Karpas-422 (cell line): Measurements from ENCODE around the gene PC. TPM values are rescaled to one million over a fixed set of nuclear protein-coding genes. Genes with fewer than 3 reads are reported as not detected.

Experiments used
- DNase-seq: peaks from one replicate; pipeline ENCODE4 v3.0.0-alpha.2; 2015
- H2AFZ ChIP-seq: fragments of 200-600 bp; sonication (generic); 2 replicates; pipeline ENCODE4 v1.6.1; 2014; ENCODE audit warnings: antibody characterized with exemption, low read length, mixed read lengths
- H3K27ac ChIP-seq: fragments of 200-600 bp; sonication (generic); 2 replicates; pipeline ENCODE4 v1.5.1; 2014; ENCODE audit warnings: mild to moderate bottlenecking, low read length, moderate library complexity
- H3K27me3 ChIP-seq: fragments of 200-600 bp; sonication (generic); 2 replicates; pipeline ENCODE4 v1.6.1; 2014; ENCODE audit warnings: low read length, mixed read lengths
- H3K36me3 ChIP-seq: fragments of 200-600 bp; sonication (generic); 2 replicates; pipeline ENCODE4 v1.6.1; 2014; ENCODE audit warnings: low read length, mixed read lengths; ENCODE audit not compliant: insufficient read depth
- H3K4me1 ChIP-seq: fragments of 200-600 bp; sonication (generic); 2 replicates; pipeline ENCODE4 v1.6.1; 2014; ENCODE audit warnings: mild to moderate bottlenecking, low read length, mixed read lengths
- H3K4me2 ChIP-seq: fragments of 200-600 bp; sonication (generic); 2 replicates; pipeline ENCODE4 v1.6.1; 2014; ENCODE audit warnings: low read length, low read depth, mild to moderate bottlenecking; ENCODE audit not compliant: poor library complexity, severe bottlenecking
- H3K4me3 ChIP-seq: fragments of 200-600 bp; sonication (generic); 2 replicates; pipeline ENCODE4 v1.5.1; 2014; ENCODE audit warnings: mild to moderate bottlenecking, antibody characterized with exemption, low read length, mixed read lengths
- H3K79me2 ChIP-seq: fragments of 200-600 bp; sonication (generic); 2 replicates; pipeline ENCODE4 v1.6.1; 2014; ENCODE audit warnings: mild to moderate bottlenecking, low read length, mixed read lengths
- H3K9ac ChIP-seq: fragments of 200-600 bp; sonication (generic); 2 replicates; pipeline ENCODE4 v1.6.0; 2014; ENCODE audit warnings: low read length
- H3K9me2 ChIP-seq: fragments of 200-600 bp; sonication (generic), shearing (Covaris generic); replicated peaks from 2 replicates; pipeline ENCODE4 v1.6.0; 2014; ENCODE audit warnings: mild to moderate bottlenecking, low read length, moderate library complexity; ENCODE audit not compliant: insufficient read depth
- H3K9me3 ChIP-seq: fragments of 300-700, 200-600 bp; sonication (generic); 2 replicates; pipeline ENCODE4 v1.6.1; 2014; ENCODE audit warnings: low read length, mixed read lengths
- H4K20me1 ChIP-seq: fragments of 200-600 bp; sonication (generic); 2 replicates; pipeline ENCODE4 v1.6.1; 2014; ENCODE audit warnings: mild to moderate bottlenecking, antibody characterized with exemption, low read length, low read depth; ENCODE audit not compliant: insufficient read depth
- total RNA-seq: library from RNA; depleted of rRNA; stranded (reverse); fragments of >200 nt; shearing (Covaris generic); gene quantifications from 2 replicates; pipeline ENCODE4 v1.2.3, GENCODE V29; 2014; ENCODE audit warnings: low replicate concordance

PC gene
- total RNA-seq, 1 experiment from 2014 or later, result not detected

DNA sequence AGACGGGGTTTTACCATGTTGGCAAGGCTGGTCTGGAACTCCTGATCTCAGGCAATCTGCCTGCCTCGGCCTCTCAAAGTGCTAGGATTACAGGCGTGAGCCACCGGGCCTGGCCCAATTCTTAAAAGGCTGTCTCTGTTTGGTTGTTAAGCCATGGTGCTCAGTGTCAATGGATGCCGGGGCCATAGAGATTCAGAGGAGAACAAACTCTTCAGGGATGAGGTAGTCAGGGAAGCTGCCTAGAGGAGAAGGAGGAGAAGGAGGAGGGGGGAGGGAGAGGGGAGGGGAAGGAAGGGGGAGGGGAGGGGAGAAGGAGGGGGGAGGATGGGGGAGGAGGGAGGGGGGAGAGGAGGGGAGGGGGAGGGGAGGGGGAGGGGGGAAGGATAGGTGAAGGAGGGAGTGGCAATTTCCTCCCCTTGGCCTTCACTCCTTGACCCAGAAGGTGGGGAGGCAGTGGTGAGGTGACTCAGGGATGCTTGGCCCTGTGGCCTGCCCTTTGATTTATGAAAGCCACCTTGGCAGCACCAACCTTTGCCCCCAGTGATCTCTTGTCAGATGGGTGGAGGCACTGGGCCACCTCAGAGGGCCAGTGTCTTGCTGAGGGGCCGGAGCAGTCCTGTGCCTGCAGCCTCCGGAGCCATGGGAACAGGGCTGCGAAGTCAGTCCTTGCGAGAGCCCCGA lies 16.7 kb upstream of the PC start, which contains the start of gene C11orf86:
Gene C11orf86, plus strand, starts transcription at position 581 of the 681 bp plus-strand sequence. Its CDS starts 59 bp downstream, at position 640.
- H3K79me2 ChIP-seq, result no peaks in the 10 kb centered on the region
- no peak within 1 kb of the TSS for H3K9ac ChIP-seq
- no peaks in the 10 kb centered on the region for H3K4me1 ChIP-seq
- H2AFZ ChIP-seq, result no peak within 1 kb of the TSS
- no peak within 1 kb of the TSS for H3K4me2 ChIP-seq
- no peaks in the 10 kb centered on the region for H3K36me3 ChIP-seq
- no peaks in the 10 kb centered on the region for H4K20me1 ChIP-seq
- H3K27me3 ChIP-seq, result no peaks in the 10 kb centered on the region
- no peaks in the 10 kb centered on the region for H3K9me2 ChIP-seq
- DNase-seq, result no peak
- H3K9me3 ChIP-seq, result peaks cover 5% of the 10 kb centered on the region
- no peak within 1 kb of the TSS for H3K27ac ChIP-seq
- no peak within 1 kb of the TSS for H3K4me3 ChIP-seq

DNA sequence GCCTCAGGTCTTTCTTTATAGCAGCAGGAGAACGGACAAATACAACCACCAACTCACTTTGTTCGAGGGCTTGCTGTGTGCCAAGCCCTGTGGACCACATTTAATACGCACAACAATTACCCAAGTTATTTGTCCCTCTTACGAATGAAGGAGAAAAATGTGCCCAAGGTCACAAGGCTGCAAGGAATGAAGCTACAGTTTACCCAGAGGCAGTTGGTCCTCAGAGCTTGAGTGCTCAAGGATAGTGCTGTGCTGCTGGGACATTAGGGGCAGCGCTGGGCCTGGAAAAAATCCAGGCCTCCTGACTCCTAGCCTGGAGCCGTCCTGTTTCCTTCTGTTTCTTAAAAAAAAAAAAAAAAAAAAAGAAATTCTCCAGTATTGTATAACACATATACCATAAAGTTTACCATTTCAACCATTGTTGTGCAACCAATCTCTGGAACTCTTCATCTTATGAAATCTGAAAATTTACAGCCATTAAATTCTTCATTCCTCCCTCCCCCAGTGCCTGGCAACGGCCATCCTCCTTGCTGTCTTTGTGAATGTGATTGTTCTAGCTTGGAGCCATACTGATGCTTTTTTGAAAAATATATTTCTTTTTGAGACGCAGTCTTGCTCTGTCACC lies 15.9 kb upstream of the PC start:
- H2AFZ ChIP-seq, result no peak overlapping the region
- no peak overlapping the region for H3K4me3 ChIP-seq
- H3K4me2 ChIP-seq, result no peak overlapping the region
- H3K9ac ChIP-seq, result no peak overlapping the region
- no peaks in the 10 kb centered on the region for H3K9me3 ChIP-seq
- H4K20me1 ChIP-seq, result no peaks in the 10 kb centered on the region
- no peaks in the 10 kb centered on the region for H3K4me1 ChIP-seq
- DNase-seq, result no peak
- no peaks in the 10 kb centered on the region for H3K27me3 ChIP-seq
- no peaks in the 10 kb centered on the region for H3K36me3 ChIP-seq
- no peak overlapping the region for H3K27ac ChIP-seq
- no peaks in the 10 kb centered on the region for H3K9me2 ChIP-seq
- H3K79me2 ChIP-seq, result no peaks in the 10 kb centered on the region

DNA sequence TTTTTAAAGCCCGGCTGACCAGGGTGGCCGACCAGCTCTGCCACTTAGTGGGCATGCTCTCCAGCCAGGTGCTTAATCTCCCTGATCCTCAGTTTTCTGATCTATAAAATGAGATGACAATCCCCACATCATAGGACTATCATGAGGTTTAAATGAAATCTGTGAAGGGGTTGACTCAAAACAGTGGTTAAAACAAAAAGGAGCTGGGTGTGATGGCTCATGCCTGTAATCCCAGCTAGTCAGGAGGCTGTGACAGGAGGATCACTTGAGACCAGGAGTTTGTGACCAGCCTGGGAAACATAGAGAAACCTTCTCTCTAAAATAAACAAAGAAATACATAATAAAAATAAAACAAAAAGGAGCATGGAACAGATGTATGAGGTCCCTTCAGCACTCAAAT lies 13.3 kb upstream of the PC start:
- no peaks in the 10 kb centered on the region for H3K79me2 ChIP-seq
- no peaks in the 10 kb centered on the region for H3K9me3 ChIP-seq
- no peak overlapping the region for H3K9ac ChIP-seq
- no peaks in the 10 kb centered on the region for H3K9me2 ChIP-seq
- no peak overlapping the region for H3K4me3 ChIP-seq
- H2AFZ ChIP-seq, result no peak overlapping the region
- DNase-seq, result no peak
- no peaks in the 10 kb centered on the region for H3K27me3 ChIP-seq
- H4K20me1 ChIP-seq, result no peaks in the 10 kb centered on the region
- no peak overlapping the region for H3K27ac ChIP-seq
- H3K4me1 ChIP-seq, result no peaks in the 10 kb centered on the region
- H3K36me3 ChIP-seq, result no peaks in the 10 kb centered on the region
- H3K4me2 ChIP-seq, result no peak overlapping the region

DNA sequence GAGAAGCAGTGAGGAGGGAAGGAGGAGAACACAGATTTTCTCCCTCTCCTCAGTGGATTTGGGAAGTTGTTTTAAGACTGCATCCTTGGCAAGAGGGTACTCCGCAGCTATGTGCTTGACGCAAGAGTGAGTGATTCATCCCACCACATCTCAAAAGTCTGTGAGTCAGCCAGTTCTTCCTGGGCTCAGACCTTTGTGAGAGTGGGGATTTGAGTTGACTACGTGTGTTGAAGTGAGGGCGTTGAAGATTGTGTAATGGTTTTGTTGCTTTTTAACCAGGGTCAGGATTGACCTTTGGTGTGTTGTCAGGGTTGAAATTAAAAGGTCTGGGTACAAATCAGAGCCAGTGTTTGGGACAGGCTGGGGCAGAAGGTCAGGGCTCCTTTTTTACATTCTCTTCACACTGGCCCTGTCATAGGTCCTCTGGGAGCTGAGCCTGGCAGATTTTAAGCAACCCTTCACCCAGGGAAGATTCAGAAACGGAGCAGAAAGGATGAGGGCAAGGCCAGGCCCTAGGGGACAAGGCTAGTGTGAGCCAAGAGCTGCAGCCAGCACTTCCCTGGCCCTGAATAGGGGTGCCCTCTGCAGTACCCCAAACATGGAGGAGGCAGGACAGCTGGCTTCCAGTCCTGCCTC lies 12.7 kb upstream of the PC start:
- Histone ChIP-seq H3K27ac (no peak overlapping the region), H3K36me3 (no peaks in the 10 kb centered on the region), H3K79me2 (no peaks in the 10 kb centered on the region), H3K4me2 (no peak overlapping the region), H3K27me3 (no peaks in the 10 kb centered on the region), H3K9me3 (no peaks in the 10 kb centered on the region), H2AFZ (no peak overlapping the region), H3K4me3 (no peak overlapping the region), H3K9me2 (no peaks in the 10 kb centered on the region), H3K4me1 (no peaks in the 10 kb centered on the region), H4K20me1 (no peaks in the 10 kb centered on the region), H3K9ac (no peak overlapping the region)
- no peak for DNase-seq

DNA sequence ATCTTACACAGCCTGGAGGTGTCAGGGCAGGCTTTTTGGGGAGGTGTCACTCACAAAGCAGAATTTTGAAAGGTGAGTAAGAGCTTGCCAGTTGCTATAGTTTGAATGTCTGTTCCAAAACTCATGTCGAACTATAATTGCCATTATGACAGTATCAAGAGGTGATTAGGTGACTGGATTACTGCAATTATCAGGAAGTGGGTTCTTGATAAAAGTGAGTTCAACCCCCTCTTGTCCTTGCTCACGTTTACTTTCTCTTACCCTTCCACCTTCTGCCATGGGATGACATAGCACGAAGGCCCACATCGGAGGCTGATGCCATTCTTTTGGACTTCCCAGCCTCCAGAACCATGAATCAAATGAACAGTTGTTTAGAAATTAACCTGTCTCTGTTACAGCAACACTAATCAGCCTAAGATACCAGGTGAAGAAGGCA lies 12.2 kb upstream of the PC start:
- H3K27me3 ChIP-seq, result no peaks in the 10 kb centered on the region
- DNase-seq, result no peak
- no peak overlapping the region for H3K9ac ChIP-seq
- H3K9me3 ChIP-seq, result no peaks in the 10 kb centered on the region
- no peaks in the 10 kb centered on the region for H3K4me1 ChIP-seq
- no peaks in the 10 kb centered on the region for H4K20me1 ChIP-seq
- H3K4me3 ChIP-seq, result no peak overlapping the region
- H2AFZ ChIP-seq, result no peak overlapping the region
- no peaks in the 10 kb centered on the region for H3K36me3 ChIP-seq
- no peak overlapping the region for H3K27ac ChIP-seq
- H3K9me2 ChIP-seq, result no peaks in the 10 kb centered on the region
- H3K79me2 ChIP-seq, result no peaks in the 10 kb centered on the region
- no peak overlapping the region for H3K4me2 ChIP-seq

- H4K20me1 ChIP-seq, result no peaks in the 10 kb centered on the region
- no peaks in the 10 kb centered on the region for H3K27me3 ChIP-seq
- no peaks in the 10 kb centered on the region for H3K4me1 ChIP-seq
- H3K36me3 ChIP-seq, result no peaks in the 10 kb centered on the region
- H3K9ac ChIP-seq, result no peak overlapping the region
- H3K4me3 ChIP-seq, result no peak overlapping the region
- H3K79me2 ChIP-seq, result no peaks in the 10 kb centered on the region
- no peak overlapping the region for H3K27ac ChIP-seq
- no peaks in the 10 kb centered on the region for H3K9me3 ChIP-seq
- H3K4me2 ChIP-seq, result no peak overlapping the region
- no peaks in the 10 kb centered on the region for H3K9me2 ChIP-seq
- DNase-seq, result no peak
- no peak overlapping the region for H2AFZ ChIP-seq
These were observed 11.5 kb upstream of the PC start for GRCh38 chr11:66969584-66970225.

GRCh38 chr11:66967670-66968425 lies 9.7 kb upstream of the PC start:
- Histone ChIP-seq H3K9me3 (no peaks in the 10 kb centered on the region), H3K4me2 (no peak overlapping the region), H2AFZ (no peak overlapping the region), H3K9ac (no peak overlapping the region), H4K20me1 (no peaks in the 10 kb centered on the region), H3K4me3 (no peak overlapping the region), H3K27ac (no peak overlapping the region), H3K36me3 (no peaks in the 10 kb centered on the region), H3K27me3 (no peaks in the 10 kb centered on the region), H3K4me1 (no peaks in the 10 kb centered on the region), H3K79me2 (no peaks in the 10 kb centered on the region), H3K9me2 (no peaks in the 10 kb centered on the region)
- DNase-seq, result no peak
